GM21367 (cell line): ENCODE data around the gene CFAP77.

Source experiments
- ATAC-seq: cut with Tn5 transposase; IDR thresholded peaks from one replicate; pipeline ENCODE4 v1.9.1; 2021; ENCODE audit not compliant: unreplicated experiment

Gene CFAP77

DNA sequence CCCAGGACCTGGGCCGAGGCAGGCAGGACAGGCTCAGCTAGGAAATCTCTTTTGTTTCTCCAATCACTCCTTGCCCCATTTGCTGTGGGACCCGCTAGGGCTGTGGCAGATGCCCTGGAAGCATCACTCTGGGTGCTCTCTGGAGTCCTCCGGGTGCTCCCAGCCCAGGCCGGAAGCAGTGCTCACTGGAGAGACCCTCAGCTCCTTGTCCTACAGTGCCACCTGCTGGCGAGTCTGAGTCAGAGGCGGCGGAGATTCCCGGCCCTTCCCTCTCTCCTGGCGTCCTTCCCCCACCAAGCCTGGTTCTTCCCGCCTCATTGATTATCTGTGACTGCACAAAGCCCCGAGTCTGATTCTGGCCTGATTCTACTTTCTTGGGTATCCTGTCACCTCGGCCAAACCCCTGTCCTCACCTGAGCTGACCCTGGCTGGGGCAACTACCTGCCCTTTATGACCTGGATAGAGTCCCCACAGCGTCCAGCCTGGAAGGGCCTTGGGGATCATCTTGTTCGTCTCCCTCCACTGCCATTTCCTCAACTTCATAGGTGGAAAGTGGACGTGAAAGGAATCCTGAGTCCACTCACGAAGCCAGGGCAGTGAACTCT is 165.1 kb downstream of the CFAP77 start:
- ATAC-seq: no peak

GRCh38 chr9:132575811-132576210 is 165.8 kb downstream of the CFAP77 start:
- ATAC-seq: no peak

DNA sequence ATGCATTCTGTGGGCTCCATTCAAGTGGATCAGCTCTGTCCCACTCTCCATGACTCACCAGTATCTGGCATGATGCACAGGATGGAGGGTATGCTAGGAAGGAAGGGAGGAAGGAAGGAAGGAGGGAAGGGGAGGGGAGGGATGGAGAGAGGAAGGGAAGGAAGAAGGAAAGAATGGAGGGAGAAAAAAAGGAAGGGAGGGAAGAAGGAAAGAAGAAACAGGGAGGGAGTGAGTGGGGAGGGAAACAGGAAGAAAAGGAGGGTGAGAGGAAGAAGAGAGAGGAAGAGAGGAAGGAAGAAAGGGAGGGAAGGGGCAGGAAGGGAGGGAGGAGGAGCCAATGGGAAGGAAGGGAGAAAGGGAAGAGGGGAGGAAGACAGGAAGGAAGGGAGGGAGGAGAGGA is 167.1 kb downstream of the CFAP77 start:
- ATAC-seq: no peak

DNA sequence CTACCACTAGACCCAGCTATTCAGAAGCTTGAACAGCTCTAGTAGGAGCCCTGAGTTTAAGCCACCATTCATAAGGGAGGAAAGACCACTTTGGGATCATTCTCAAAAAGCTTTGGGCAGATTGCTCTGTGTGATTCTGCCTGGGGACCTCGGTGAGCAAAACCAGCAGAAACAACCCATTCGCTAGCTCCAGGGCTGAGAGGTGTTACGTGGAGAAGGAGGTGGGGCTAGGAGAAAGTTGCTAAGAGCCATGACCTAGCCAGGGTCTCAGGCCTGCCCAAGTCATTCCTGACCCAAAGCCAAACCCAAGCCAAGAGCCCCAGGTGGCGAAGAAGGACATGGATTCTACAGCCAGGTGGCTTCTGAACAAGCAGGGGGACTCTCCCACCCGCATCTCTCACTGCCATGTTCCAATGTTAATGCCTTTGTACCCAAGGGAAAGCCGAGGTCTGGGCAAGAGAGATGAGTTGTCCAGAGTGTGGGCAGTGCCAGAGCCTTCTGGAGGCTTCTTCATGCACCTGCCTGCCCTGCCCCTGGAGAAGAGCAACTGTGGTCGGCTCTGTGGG is 168.4 kb downstream of the CFAP77 start:
- ATAC-seq: no peak

DNA sequence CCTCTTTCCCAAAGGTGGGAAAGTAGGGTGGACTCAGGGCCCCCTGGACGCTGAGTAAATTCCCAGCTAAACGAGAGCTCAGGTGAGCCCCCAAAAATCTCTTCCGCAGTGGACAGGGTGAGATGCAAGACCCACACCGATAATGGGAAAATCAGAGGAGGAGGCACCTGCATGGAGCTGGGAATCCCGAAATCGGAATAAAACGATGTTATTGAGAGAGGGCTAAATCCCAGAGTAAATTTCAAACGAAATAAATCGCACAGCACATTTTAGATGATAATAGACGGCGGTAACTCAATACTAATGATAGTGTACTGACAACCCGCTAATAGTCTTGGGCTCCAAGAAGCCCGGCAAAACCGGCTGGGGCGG is 169.4 kb downstream of the CFAP77 start:
- no peak for ATAC-seq

GRCh38 chr9:132582276-132582785 is 172.3 kb downstream of the CFAP77 start, which contains the start of gene BARHL1:
Gene BARHL1 (plus strand): TSS chr9:132582606. CDS start chr9:132582798, 192 bp downstream.
- no peak for ATAC-seq

- ATAC-seq: no peak
Measured at GRCh38 chr9:132582786-132583583, 173.0 kb downstream of the CFAP77 start.

- ATAC-seq: no peak
Measured at GRCh38 chr9:132583584-132584304, 173.7 kb downstream of the CFAP77 start.

DNA sequence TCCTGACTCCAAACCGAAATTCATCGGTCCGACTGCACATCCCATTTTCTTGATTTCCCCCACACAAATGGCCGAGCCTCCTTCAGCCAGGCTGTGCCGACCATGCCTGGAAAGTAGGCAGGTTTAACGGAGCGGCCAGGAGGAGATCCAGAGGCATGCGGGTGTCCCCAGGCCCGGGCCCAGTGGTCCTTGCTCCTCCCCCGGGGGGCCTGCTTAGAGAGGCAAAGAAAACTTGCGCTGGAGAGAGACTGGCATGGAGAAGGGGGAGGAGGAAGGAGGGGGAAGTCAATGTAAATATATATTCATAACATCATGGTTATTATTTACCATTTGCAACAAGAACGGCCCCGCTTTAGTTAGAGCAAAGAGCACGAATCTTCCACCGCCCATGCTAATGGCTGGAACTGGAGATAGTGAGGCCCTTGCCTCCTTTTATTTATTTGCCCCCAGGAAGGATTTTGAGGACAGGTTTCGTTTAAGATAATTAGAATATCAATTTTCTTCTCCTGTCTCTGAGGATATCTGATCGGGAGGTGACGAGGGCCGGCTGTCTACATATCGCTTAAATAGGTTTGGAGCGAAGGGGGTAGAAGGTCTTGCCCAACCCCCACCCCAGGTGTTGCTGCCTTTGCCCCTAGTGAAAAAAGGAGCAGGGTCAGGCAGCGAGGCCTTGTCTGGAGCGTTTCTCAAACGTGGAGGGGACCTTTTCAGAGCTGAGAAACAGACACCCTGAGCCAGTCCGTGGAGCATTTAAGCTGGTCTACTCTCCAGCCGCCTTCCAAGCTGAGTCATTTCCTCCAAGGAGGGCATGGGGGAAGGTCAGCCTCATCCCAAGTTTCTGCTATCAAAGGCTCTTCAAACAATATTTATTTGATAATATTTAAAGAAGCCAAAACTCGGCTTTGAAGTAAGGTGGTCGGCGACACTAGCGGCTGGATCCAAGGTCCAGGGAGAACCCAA is 174.9 kb downstream of the CFAP77 start:
- ATAC-seq: no peak

DNA sequence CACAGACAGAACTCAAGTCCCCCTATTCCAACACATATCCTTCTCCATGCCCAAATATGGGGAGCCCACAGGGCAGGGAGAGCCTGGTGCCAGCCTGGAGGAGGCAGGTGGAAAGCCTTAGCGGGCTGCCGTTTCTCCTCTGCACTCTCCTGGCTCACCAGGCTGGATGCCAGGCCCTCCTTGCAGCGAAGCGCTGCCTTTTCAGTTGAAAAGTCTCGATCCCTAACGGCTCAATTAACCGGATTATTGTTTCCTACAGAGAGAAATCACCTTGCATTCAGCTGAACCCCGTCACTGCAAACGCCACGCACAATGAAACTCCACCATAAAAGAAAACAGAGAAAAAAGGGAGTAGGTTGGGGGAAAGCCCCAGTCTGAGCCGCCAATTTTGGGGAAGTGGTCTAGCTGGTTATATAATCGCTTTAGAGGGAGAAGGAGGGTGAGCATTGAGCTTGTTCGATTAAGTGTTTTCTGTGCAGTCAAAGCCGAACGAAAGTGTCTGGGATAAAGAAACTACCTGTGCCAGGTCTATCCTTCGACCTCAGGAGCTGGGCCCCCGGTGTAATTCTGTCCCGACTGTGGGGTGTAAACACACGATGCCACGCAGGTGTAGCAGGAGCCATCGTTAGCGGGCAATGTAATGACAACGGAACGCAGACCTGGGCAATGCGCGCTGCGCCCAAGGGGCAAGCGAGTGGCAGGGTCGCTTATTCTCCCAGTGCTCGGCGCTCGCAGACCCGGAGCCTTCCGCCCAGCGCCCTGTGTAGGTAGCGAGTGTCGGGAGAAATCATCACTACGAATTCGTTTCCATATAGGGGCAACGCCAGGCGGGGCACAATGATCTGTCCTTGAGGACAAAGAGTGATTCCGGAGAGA is 176.2 kb downstream of the CFAP77 start:
- no peak for ATAC-seq

GRCh38 chr9:132586830-132587591 is 177.0 kb downstream of the CFAP77 start:
- ATAC-seq: no peak

GRCh38 chr9:132587592-132587955 is 177.6 kb downstream of the CFAP77 start:
- no peak for ATAC-seq

- ATAC-seq: no peak
Measured at GRCh38 chr9:132588098-132588497, 178.1 kb downstream of the CFAP77 start.

DNA sequence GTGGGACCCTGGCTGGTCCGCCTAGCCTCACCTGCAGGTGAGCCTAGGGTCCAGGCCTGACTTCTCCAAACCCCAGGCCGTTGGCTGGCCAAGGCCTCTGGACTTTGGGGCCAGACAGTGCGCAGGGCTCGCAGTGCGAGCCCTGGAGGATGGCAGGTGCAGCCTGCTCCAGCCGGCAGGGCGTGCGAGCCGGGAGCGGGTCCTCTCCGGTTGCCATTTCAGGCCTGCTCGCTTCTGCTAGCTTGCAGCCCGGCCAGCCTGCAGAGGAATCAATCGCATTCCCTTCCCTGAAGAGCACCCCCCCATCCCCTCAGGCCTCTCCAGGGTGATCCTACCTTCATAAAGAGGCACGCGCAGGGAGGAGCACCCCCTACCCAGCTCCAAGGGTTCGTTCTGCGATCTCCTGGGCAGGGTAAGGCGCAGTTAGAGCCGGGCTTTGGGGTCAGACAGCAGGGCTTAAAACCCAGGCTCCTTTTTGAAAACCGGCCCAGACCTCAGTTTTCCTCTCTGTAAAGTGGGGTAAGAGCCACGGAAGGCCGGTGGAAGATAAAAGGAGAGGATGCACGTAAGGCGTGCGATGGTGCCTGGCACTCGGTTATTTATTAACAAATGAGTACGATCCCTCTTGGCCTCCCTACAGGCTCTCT is 178.6 kb downstream of the CFAP77 start:
- no peak for ATAC-seq

DNA sequence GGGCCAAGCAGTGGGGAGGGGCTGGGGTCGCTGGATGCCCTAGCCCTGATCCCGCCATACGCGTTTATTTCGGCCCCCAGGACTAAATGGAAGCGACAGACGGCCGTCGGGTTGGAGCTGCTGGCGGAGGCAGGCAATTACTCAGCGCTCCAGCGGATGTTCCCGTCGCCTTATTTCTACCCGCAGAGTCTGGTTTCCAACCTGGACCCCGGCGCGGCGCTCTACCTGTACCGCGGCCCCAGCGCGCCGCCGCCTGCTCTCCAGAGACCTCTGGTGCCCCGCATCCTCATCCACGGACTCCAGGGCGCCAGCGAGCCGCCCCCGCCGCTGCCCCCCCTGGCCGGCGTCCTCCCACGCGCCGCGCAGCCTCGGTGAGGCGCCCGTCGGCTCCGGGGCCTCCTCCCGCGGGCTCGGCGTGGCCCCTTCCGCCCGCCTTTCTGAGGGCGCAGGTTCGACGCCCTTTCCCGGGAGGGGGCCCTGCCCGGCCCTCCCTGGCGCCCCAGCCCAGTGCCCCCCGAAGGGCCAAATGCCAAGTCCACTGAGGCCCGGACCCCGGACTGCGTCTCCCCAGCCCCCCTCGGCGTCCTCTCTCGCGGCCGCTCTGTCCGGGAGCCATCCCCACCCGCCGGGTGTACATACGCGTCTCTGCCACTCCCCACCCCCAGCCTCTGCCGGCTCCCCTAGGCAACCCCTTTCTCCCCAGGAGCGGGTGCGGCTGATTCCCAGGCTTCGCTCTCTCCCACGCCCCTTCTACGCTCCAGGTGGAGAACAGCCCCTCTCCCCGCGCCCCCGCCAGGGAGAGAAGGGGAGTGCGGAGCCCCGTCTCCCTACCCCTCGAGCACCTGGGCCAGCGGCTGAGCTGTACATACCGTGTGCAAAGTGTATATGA is 179.4 kb downstream of the CFAP77 start:
- no peak for ATAC-seq

DNA sequence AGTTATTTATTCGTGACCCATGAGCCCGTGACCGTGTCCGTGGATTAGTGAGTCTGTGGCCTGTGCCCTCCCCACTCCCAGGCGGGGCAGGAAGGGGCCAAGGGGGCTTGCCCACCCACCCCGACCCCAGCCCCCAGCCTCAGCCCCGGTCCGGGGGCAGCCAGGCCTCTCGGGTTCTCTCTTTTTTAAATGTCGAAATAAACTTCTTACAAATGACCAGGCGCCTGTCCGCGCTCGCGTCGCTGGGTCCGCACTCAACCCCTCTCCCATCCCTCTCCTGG is 180.0 kb downstream of the CFAP77 start:
- no peak for ATAC-seq
